Activated naive CD4-positive, alpha-beta T cell treated with anti-CD3 and anti-CD28 coated beads, Interleukin-2, amount 50 U/mL, for 72 hours (primary cell): Measurements from ENCODE around the gene EVA1A. TPM values are rescaled to one million over a fixed set of nuclear protein-coding genes. Genes with fewer than 3 reads are reported as not detected.

ENCODE experiments used
- ATAC-seq, 2 donors: fragments of 150-1000 bp; cut with Tn5 transposase; 2 replicates each; pipeline ENCODE4 v1.10.0; 2021; ENCODE audit warnings: mild to moderate bottlenecking in 2 of 2, moderate library complexity in 2 of 2
- DNase-seq, 2 donors: peaks; one replicate each; pipeline ENCODE4 v3.0.0; 2021 to 2022; ENCODE audit warnings: low spot score in 2 of 2
- H3K27ac Mint-ChIP-seq, 2 donors: one replicate each; pipeline ENCODE4 v1.8.0; 2022; ENCODE audit warnings: mild to moderate bottlenecking in 2 of 2, mixed read lengths in 2 of 2
- H3K36me3 Mint-ChIP-seq, 2 donors: one replicate each; pipeline ENCODE4 v1.8.0; 2022; ENCODE audit warnings: mixed read lengths in 2 of 2
- H3K9me3 Mint-ChIP-seq, 2 donors: one replicate each; pipeline ENCODE4 v1.8.0; 2022; ENCODE audit warnings: mixed read lengths in 2 of 2
- total RNA-seq, 2 donors: library from RNA; stranded (reverse); gene quantifications; one replicate each; pipeline ENCODE4 v1.2.3, GENCODE V29; 2022

EVA1A gene
- total RNA-seq, 2 donors from 2014 or later = 0.72 TPM; not detected in 1

DNA sequence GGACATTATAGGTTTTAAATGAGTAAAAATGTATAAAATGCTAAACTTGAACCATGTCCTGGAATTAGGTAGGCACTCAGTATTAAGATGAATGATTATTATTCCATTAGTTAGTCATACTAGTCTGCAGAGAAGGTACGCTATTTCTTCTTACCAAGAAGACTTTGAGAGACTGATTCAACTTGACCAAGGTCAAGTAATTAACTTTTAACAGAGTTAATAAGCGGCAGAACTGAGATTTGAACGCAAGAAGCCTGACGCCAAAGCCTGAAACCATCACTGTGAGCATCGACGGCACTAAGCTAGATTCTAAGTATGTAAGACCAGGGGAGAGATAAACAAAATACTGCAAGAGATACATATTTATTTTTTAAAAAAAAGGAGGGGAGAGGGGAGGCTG lies 2.6 kb downstream of the EVA1A start:
- Mint-ChIP-seq H3K27ac (no peak overlapping the region), H3K9me3 (no peaks in the 10 kb centered on the region), H3K36me3 (no peaks in the 10 kb centered on the region)
- ATAC-seq (no peak), DNase-seq (no peak)

- Mint-ChIP-seq H3K9me3 (no peaks in the 10 kb centered on the region), H3K36me3 (no peaks in the 10 kb centered on the region), H3K27ac (no peak overlapping the region)
- no peak for DNase-seq
- no peak for ATAC-seq
Observed at GRCh38 chr2:75557474-75558133, 3.1 kb downstream of the EVA1A start.

- H3K27ac Mint-ChIP-seq = no peak overlapping the region
- H3K9me3 Mint-ChIP-seq = no peaks in the 10 kb centered on the region
- no peak for DNase-seq
- no peak for ATAC-seq
- H3K36me3 Mint-ChIP-seq = no peaks in the 10 kb centered on the region
Observed at GRCh38 chr2:75556679-75557366, 3.9 kb downstream of the EVA1A start.

GRCh38 chr2:75555701-75556100 lies 5.0 kb downstream of the EVA1A start:
- H3K27ac Mint-ChIP-seq = no peak overlapping the region
- DNase-seq = no peak
- H3K9me3 Mint-ChIP-seq = no peaks in the 10 kb centered on the region
- H3K36me3 Mint-ChIP-seq = no peaks in the 10 kb centered on the region
- no peak for ATAC-seq

DNA sequence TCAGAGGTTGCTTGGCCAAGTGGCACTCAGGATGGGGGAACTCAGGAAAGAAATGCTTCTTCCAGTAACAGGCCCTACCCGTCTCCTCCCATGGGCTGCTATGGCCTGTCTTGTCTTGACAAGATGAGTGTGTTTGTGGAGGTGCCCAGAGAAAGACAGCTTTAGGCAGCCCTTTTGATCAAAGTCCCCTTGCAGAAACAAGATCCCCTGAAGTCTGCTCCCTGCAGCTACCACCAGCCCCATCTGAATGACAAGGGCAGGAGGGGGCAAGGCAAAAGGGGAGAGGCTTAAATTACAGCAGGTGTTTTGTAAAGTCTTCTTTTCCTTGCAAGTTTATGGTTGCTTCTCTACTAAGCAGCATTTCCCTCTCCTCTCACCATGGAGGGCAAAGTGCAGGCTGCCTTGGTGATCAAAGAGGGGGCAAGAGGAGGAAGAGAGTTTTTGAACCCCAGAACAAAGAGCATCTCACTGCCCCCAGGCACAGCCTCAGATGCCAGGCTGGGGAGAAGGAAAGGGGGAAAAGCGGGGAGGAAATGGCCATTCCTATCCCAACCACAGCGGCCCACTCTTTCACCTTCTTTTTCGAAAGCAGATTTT lies 6.7 kb downstream of the EVA1A start:
- ATAC-seq (no peak), DNase-seq (no peak)
- Mint-ChIP-seq H3K9me3 (no peaks in the 10 kb centered on the region), H3K27ac (no peak overlapping the region), H3K36me3 (no peaks in the 10 kb centered on the region)

DNA sequence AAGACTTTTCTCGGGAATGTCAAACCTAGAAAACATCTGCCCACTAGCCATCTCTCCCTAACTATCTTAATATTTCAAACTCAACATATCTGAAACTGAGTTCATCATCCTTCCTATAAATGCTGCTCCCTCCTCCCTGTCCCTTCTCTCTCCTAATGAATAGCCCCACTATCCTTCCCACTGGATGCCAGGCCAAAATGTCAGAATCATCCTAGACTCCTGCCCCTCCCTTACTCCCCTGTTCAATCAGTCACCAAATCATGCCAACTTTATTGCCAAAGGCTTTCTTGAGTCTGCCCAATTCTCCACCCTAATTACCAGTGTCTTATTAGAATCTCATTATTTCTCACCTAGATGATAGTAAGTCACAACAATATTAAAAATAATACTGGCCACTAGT lies 8.5 kb downstream of the EVA1A start:
- no peaks in the 10 kb centered on the region for H3K36me3 Mint-ChIP-seq
- no peak overlapping the region for H3K27ac Mint-ChIP-seq
- DNase-seq = no peak
- no peaks in the 10 kb centered on the region for H3K9me3 Mint-ChIP-seq
- no peak for ATAC-seq

DNA sequence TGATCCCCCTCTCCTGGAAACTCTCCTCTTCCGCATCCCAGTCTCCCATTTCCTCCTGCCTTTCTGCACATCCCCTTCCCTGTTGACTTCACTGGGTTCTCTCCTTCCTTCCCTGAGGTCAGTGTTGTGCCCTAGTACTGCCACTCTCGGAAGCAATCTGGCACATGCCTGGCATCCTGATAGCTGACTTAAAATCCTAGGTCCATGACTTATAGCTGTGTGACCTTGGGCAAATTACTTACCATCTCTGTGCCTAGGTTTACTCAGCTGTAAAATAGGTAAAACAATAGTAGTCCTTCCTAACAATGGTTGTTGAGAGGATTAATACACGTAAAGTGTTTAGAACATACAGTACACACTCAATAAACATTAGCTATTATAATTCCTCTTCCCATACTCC lies 9.3 kb downstream of the EVA1A start:
- no peak overlapping the region for H3K27ac Mint-ChIP-seq
- DNase-seq = no peak
- no peaks in the 10 kb centered on the region for H3K36me3 Mint-ChIP-seq
- no peak for ATAC-seq
- no peaks in the 10 kb centered on the region for H3K9me3 Mint-ChIP-seq

GRCh38 chr2:75549401-75550253 lies 11.1 kb downstream of the EVA1A start:
- ATAC-seq (no peak), DNase-seq (no peak)
- H3K9me3 Mint-ChIP-seq = no peaks in the 10 kb centered on the region
- no peak overlapping the region for H3K27ac Mint-ChIP-seq
- no peaks in the 10 kb centered on the region for H3K36me3 Mint-ChIP-seq

GRCh38 chr2:75548036-75548573 lies 12.6 kb downstream of the EVA1A start:
- ATAC-seq = no peak
- no peak for DNase-seq

GRCh38 chr2:75547345-75548035 lies 13.2 kb downstream of the EVA1A start:
- Mint-ChIP-seq H3K9me3 (peaks cover 0 to under 1% of the 10 kb centered on the region in 2 donors), H3K27ac (no peak overlapping the region), H3K36me3 (no peaks in the 10 kb centered on the region)
- no peak for DNase-seq
- no peak for ATAC-seq

More at GRCh38 chr2:75548036-75548573, 12.6 kb downstream of the EVA1A start:
- Mint-ChIP-seq H3K27ac (no peak overlapping the region), H3K9me3 (no peaks in the 10 kb centered on the region), H3K36me3 (no peaks in the 10 kb centered on the region)

DNA sequence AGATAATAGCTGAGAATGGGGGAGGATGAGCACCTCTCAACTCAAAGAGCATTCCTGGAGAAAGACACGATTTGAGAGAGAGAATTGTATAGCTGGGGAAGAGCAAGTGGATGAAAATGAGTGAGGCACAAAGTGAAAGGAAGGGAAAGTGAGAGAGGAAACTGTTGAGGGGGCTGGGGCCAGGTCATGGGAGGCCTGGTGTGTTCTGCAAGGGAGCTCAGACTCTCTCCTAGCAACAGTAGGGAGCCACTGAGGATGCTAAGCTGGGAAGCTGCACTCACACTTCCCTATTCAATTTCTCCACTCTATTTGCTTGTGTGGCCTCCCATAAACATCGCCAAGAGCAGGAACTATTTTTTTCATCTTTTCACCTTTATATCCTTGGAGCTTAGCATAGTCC lies 14.8 kb downstream of the EVA1A start:
- H3K36me3 Mint-ChIP-seq = no peaks in the 10 kb centered on the region
- DNase-seq = no peak
- no peak overlapping the region for H3K27ac Mint-ChIP-seq
- ATAC-seq = no peak
- peaks cover 0 to 9% of the 10 kb centered on the region in 2 donors for H3K9me3 Mint-ChIP-seq

- Mint-ChIP-seq H3K36me3 (no peaks in the 10 kb centered on the region), H3K27ac (no peak overlapping the region), H3K9me3 (peaks cover 0 to 9% of the 10 kb centered on the region in 2 donors)
- DNase-seq (no peak), ATAC-seq (no peak)
Observed at GRCh38 chr2:75545387-75545786, 15.4 kb downstream of the EVA1A start.

DNA sequence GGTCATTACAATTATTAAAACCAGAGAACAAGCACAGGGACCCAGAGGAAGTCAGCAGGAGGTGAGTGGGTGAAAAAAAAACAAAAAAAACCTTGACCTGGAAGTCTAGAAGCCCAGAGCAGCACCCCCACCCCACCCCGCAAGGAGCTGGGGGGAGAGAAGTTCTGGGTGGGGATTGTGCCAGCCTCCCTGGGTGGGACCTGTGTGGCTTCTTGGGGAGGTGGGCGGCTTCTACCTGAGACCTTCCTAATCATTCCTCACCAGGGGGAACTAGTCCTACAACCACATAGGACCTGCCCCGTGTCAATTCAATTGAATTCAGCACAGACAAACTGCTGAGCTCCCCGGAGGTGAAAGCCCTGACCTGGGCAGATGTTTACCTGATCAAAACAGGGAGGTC lies 17.3 kb downstream of the EVA1A start:
- DNase-seq (no peak), ATAC-seq (no peak)
- Mint-ChIP-seq H3K9me3 (peaks cover 0 to 9% of the 10 kb centered on the region in 2 donors), H3K27ac (no peak overlapping the region), H3K36me3 (no peaks in the 10 kb centered on the region)

DNA sequence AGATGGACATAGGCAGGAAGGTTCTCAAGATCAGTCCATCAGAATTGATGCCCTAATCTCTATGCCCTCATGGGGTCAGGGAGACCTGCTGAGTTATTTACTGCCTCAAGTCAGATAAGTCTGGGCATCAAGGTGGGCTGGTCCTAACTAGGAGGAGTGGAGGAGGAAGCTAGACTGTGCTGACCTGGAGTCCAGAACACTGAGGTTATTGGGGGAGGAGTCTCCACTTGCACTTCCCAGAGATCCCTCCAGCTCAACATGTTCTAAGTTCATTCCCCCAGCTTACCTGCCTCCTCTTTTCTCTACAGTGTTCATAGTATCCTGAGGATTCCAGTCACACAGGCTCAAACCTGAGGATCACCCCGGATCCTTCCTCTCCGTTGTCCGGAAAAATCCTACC lies 19.3 kb downstream of the EVA1A start:
- Mint-ChIP-seq H3K36me3 (no peaks in the 10 kb centered on the region), H3K9me3 (peaks cover 0 to 9% of the 10 kb centered on the region in 2 donors), H3K27ac (no peak overlapping the region)
- DNase-seq (no peak), ATAC-seq (no peak)

- no peak for ATAC-seq
- H3K27ac Mint-ChIP-seq = no peak overlapping the region
- no peaks in the 10 kb centered on the region for H3K36me3 Mint-ChIP-seq
- peaks cover 0 to 9% of the 10 kb centered on the region in 2 donors for H3K9me3 Mint-ChIP-seq
- no peak for DNase-seq
Observed at GRCh38 chr2:75540994-75541393, 19.7 kb downstream of the EVA1A start.

GRCh38 chr2:75539955-75540716 lies 20.6 kb downstream of the EVA1A start:
- DNase-seq (no peak), ATAC-seq (no peak)
- Mint-ChIP-seq H3K27ac (no peak overlapping the region), H3K9me3 (peaks cover 3 to 13% of the 10 kb centered on the region in 2 donors), H3K36me3 (no peaks in the 10 kb centered on the region)
